ENCODE measurements around the gene COG4.

- TF ChIP-seq CTCF (IDR thresholded peaks at IDR 0.05 in 8 of 11, conservative IDR thresholded peaks at IDR 0.05 in 3 of 11) (no peak), POLR2A (IDR thresholded peaks at IDR 0.05) (no peak), POLR2AphosphoS5 (IDR thresholded peaks at IDR 0.05) (no peak)
Observed at GRCh38 chr16:70438585-70438968, 84.8 kb downstream of the COG4 start.
